Thyroid gland (tissue), 4 donors: ENCODE results near the gene RNF128.

Experiments used
- CTCF ChIP-seq, 6 experiments: fragments of 200-600 bp in 3 of 6; fragments of 450-650 bp in 3 of 6; sonication (generic) in 3 of 6; IDR thresholded peaks; one replicate each; pipeline ENCODE4 v1.5.1; 2016 to 2019; ENCODE audit warnings: antibody characterized with exemption in 6 of 6, mild to moderate bottlenecking in 2 of 6, inconsistent platforms in 1 of 6, moderate library complexity in 1 of 6
- POLR2A ChIP-seq, 2 donors: fragments of 450-650 bp; IDR thresholded peaks; one replicate each; pipeline ENCODE4 v1.6.1; 2017; ENCODE audit warnings: antibody characterized with exemption in 2 of 2, mild to moderate bottlenecking in 2 of 2, moderate library complexity in 1 of 2

GRCh38 chrX:106716004-106716403, 10.5 kb upstream of the RNF128 start:
- TF ChIP-seq CTCF (IDR thresholded peaks at IDR 0.05) (no peak), POLR2A (IDR thresholded peaks at IDR 0.05) (no peak)
